ENCODE measurements around the gene KCNK16.

KCNK16 gene

GRCh38 chr6:39366931-39367618 is 44.6 kb upstream of the KCNK16 start (continued):
- no peak for TF ChIP-seq ZEB2 (tag by site-specific recombination; IDR thresholded peaks at IDR 0.05)
- TF ChIP-seq IKZF3 (tag by site-specific recombination; IDR thresholded peaks at IDR 0.05), result no peak
- no peak for TF ChIP-seq ZFP37 (tag by site-specific recombination; IDR thresholded peaks at IDR 0.05)
- TF ChIP-seq ZNF514 (tag by site-specific recombination; IDR thresholded peaks at IDR 0.05), result no peak
- no peak for TF ChIP-seq WT1 (tag by site-specific recombination; IDR thresholded peaks at IDR 0.05)

GRCh38 chr6:39365281-39366074 is 43.0 kb upstream of the KCNK16 start:
- Histone ChIP-seq H3K4me3 (ENCODE audit: low read depth, low read length) (no peak overlapping the region), H3K27ac (ENCODE audit: extremely low read depth, low read depth, low read length) (no peak overlapping the region), H3K4me1 (ENCODE audit: control insufficient read depth, insufficient read depth, low read length) (no peaks in the 10 kb centered on the region), H3K9me3 (ENCODE audit: control insufficient read depth, insufficient read depth, low read depth, low read length) (no peaks in the 10 kb centered on the region), H3K36me3 (ENCODE audit: control insufficient read depth in 2 of 2, insufficient read depth in 1 of 2, low read length in 2 of 2) (no peaks in the 10 kb centered on the region)
- POLR2A ChIA-PET, result no interaction called here
- TF ChIP-seq MEIS1 (CRISPR knock-in tag; IDR thresholded peaks at IDR 0.05; ENCODE audit: borderline replicate concordance), result no peak
- TF ChIP-seq ZNF335 (tag by site-specific recombination; conservative IDR thresholded peaks at IDR 0.05), result peak; percentile 68; the same call in 1 of the 2 replicates
- CTCF ChIA-PET, result interaction anchor here (0.7 to 5.3 kb wide), 5 partner anchors 11 to 526 kb away, joined by 3 to 37 read pairs (median 4); no protein-coding TSS in a partner anchor

DNA sequence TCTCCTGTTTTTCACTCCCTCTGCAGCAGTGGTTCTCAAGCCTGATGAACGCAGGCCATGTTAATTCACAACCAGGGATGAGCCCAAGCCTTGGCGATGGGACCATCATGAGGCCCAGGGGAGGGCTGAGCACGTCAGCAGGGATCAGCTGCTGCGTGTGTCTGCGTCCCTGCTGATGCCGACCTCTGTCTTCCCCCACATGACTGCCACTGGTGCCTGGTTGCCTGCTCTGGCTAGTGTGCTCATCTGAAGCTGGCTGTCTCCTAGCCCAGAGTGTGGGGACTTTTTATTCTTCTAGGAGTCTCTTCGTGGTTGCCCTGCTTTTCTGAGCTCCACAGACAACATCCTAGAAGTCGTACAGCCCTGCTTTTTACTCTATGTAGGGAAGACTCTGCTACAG is 40.8 kb upstream of the KCNK16 start:
- Histone ChIP-seq H3K36me3 (ENCODE audit: control insufficient read depth in 2 of 2, insufficient read depth in 1 of 2, low read length in 2 of 2) (no peaks in the 10 kb centered on the region), H3K4me1 (ENCODE audit: control insufficient read depth, insufficient read depth, low read length) (no peaks in the 10 kb centered on the region), H3K4me3 (ENCODE audit: low read depth, low read length) (no peak overlapping the region), H3K27ac (ENCODE audit: extremely low read depth, low read depth, low read length) (no peak overlapping the region), H3K9me3 (ENCODE audit: control insufficient read depth, insufficient read depth, low read depth, low read length) (no peaks in the 10 kb centered on the region)
- ChIA-PET POLR2A (no interaction called here), CTCF (interaction anchor here (0.5 to 5.3 kb wide), 17 partner anchors 10 to 958 kb away, joined by 3 to 37 read pairs (median 4); no protein-coding TSS in a partner anchor)
- TF ChIP-seq ZNF148 (tag by site-specific recombination; IDR thresholded peaks at IDR 0.05; ENCODE audit: borderline replicate concordance), result no peak
- TF ChIP-seq, protein P1, sequence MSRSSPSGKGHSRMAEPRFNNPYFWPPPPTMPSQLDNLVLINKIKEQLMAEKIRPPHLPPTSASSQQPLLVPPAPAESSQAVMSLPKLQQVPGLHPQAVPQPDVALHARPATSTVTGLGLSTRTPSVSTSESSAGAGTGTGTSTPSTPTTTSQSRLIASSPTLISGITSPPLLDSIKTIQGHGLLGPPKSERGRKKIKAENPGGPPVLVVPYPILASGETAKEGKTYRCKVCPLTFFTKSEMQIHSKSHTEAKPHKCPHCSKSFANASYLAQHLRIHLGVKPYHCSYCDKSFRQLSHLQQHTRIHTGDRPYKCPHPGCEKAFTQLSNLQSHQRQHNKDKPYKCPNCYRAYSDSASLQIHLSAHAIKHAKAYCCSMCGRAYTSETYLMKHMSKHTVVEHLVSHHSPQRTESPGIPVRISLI (tag by site-specific recombination; IDR thresholded peaks at IDR 0.05), result no peak
- no peak for TF ChIP-seq PRDM4 (tag by site-specific recombination; IDR thresholded peaks at IDR 0.05)
- TF ChIP-seq ZNF404 (tag by site-specific recombination; IDR thresholded peaks at IDR 0.05), result no peak
- TF ChIP-seq IKZF3 (tag by site-specific recombination; IDR thresholded peaks at IDR 0.05), result no peak
- TF ChIP-seq ZNF776 (tag by site-specific recombination; IDR thresholded peaks at IDR 0.05; ENCODE audit: borderline replicate concordance), result no peak
- no peak for TF ChIP-seq YY2 (tag by site-specific recombination; IDR thresholded peaks at IDR 0.05)
- TF ChIP-seq, protein P2, sequence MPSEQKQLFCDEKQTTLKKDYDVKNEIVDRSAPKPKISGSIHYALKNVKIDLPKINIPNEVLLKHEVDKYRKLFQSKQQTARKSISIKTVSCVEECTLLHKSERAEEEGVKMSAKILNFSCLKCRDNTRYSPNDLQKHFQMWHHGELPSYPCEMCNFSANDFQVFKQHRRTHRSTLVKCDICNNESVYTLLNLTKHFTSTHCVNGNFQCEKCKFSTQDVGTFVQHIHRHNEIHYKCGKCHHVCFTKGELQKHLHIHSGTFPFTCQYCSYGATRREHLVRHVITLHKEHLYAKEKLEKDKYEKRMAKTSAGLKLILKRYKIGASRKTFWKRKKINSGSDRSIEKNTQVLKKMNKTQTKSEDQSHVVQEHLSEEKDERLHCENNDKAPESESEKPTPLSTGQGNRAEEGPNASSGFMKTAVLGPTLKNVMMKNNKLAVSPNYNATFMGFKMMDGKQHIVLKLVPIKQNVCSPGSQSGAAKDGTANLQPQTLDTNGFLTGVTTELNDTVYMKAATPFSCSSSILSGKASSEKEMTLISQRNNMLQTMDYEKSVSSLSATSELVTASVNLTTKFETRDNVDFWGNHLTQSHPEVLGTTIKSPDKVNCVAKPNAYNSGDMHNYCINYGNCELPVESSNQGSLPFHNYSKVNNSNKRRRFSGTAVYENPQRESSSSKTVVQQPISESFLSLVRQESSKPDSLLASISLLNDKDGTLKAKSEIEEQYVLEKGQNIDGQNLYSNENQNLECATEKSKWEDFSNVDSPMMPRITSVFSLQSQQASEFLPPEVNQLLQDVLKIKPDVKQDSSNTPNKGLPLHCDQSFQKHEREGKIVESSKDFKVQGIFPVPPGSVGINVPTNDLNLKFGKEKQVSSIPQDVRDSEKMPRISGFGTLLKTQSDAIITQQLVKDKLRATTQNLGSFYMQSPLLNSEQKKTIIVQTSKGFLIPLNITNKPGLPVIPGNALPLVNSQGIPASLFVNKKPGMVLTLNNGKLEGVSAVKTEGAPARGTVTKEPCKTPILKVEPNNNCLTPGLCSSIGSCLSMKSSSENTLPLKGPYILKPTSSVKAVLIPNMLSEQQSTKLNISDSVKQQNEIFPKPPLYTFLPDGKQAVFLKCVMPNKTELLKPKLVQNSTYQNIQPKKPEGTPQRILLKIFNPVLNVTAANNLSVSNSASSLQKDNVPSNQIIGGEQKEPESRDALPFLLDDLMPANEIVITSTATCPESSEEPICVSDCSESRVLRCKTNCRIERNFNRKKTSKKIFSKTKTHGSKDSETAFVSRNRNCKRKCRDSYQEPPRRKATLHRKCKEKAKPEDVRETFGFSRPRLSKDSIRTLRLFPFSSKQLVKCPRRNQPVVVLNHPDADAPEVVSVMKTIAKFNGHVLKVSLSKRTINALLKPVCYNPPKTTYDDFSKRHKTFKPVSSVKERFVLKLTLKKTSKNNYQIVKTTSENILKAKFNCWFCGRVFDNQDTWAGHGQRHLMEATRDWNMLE (tag by site-specific recombination; conservative IDR thresholded peaks at IDR 0.05; ENCODE audit: low read depth), result no peak
- TF ChIP-seq ZNF544 (tag by site-specific recombination; IDR thresholded peaks at IDR 0.05), result no peak
- TF ChIP-seq ZNF501 (tag by site-specific recombination; IDR thresholded peaks at IDR 0.05), result no peak
- TF ChIP-seq ZXDB (tag by site-specific recombination; IDR thresholded peaks at IDR 0.05), result no peak
- TF ChIP-seq ZNF24 (tag by site-specific recombination; IDR thresholded peaks at IDR 0.05), result no peak
- TF ChIP-seq ZNF76 (tag by site-specific recombination; IDR thresholded peaks at IDR 0.05; ENCODE audit: borderline replicate concordance, low read depth), result no peak
- no peak for TF ChIP-seq BCL11A (tag by site-specific recombination; IDR thresholded peaks at IDR 0.05; ENCODE audit: low read depth)
- no peak for TF ChIP-seq ZNF677 (tag by site-specific recombination; IDR thresholded peaks at IDR 0.05)

Data from HEK293 (cell line).